NCI-H82 treated with DMSO at 0.1 percent for 48 hours (cell line): Measurements from ENCODE around the gene CA10.

Experiments
- DNase-seq: peaks from one replicate; lab custom pipeline; 2025; ENCODE audit not compliant: unreplicated experiment; lab: John Stamatoyannopoulos, UW

The CA10 gene

GRCh38 chr17:51733166-51733565 lies 425.3 kb downstream of the CA10 start:
- DNase-seq = no peak

DNA sequence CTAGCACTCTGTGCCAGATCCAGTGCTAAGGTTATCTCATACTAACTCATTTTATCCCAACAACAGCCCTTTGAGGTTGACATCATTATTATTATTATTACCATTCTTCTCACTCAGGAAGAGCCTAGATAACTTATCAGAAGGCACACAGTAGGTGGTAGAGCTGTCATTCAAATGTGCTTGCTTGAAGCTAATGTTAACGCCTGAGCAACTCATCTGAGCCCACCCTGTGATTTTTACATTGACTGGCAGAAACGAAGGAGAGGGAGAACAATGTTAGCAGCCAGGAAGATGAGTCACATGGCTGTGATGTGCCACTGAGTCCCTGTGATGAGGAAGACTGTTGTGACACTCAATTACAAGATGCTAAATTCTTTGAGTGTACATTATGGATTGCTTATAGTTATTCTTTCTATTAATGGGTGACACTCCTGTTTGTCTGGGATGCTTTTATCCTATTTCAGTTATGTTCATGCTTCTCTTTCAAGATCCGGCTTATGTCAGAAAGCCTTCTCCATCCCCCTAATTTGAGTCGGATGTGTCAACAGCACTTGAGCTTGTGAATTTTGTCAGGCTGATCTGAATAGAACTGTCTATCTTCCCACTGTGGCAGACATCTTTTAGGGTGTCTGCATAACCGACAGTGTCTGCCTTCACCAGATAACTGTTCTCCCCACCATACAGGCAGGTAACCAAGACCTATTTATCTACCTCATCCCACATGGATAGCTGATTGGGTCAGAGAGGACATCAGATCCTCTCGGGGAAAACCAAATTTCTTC lies 426.4 kb downstream of the CA10 start:
- DNase-seq = no peak

DNA sequence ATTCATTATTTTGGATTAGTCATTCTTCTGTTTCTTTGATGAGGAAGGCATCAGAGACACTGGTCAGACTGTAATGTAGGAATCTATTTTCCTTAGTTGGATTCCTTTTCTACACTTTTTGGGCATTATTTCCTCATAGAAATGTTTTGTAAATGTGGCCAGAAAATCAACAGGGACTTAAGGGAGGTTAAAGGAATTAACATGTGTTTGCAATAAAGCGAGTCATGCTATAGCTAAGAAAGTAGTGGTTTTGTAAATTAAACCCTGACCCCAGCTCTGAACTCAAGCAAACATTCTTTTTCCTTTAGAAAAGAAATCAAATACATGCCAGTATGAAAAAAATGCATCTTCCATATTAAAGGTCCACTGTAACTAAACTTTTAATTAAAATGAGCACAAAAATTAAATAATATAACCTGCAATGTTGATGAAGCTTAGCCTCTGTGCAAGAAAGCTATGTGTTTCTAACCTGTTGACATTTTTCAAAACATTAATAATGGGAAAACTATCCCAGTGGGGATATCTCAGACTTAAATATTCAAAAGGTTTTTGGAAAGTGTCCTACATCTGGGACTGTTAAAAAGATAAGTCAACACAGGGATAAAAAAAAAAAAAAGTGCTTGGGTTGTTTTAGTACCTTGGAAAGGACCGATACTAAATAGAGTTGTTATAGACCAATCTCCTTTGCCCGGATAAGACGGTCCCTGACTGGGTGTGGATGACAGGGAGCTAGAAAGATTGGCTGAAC lies 428.0 kb downstream of the CA10 start:
- no peak for DNase-seq

DNA sequence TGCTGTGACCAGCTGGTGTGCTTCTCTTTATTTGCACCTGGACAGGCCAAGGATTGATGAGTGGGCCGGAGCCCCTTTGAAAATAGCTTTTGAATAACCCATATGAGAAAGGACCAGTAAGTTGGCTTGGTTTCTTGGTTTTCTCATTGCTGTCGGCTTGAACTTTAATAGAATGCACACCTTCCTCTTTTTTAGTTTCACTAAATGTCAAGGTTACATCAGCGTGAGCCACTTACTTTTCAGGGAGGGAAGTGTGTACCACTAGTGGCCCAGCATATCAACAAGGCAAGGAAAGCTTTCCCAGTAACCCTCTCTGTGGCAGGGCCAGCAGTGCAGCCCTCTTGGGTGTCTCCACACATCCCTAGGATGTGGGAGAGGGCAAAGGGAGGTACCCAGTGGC lies 433.3 kb downstream of the CA10 start:
- no peak for DNase-seq

- no peak for DNase-seq
Observed at GRCh38 chr17:51724043-51724580, 434.4 kb downstream of the CA10 start.

- no peak for DNase-seq
Observed at GRCh38 chr17:51722994-51723393, 435.5 kb downstream of the CA10 start.

GRCh38 chr17:51721730-51722129 lies 436.8 kb downstream of the CA10 start:
- no peak for DNase-seq

GRCh38 chr17:51720439-51720838 lies 438.1 kb downstream of the CA10 start:
- DNase-seq = no peak

DNA sequence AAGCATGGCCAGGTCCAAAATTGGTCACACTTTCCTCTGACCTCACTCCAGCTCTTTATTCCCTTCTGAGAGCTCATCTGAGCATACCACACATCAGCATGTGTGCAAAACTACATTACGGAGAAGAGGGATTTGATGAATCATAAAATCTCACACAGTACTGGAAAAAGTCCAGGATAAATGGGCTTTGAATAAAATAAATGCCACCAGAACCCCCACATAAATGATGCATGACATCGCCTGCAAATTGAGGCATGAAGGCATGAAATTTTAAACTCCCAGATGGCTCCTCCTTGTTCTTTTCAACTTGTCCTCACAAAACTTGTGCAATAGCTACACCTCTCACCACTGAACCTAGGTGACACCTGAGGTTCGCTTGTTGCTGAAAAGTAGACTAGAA lies 439.5 kb downstream of the CA10 start:
- no peak for DNase-seq

- DNase-seq = no peak
Observed at GRCh38 chr17:51711581-51711980, 446.9 kb downstream of the CA10 start.

GRCh38 chr17:51710634-51710979 lies 447.9 kb downstream of the CA10 start:
- DNase-seq = no peak

GRCh38 chr17:51709694-51710633 lies 448.6 kb downstream of the CA10 start:
- DNase-seq = no peak

GRCh38 chr17:51707216-51707615 lies 451.3 kb downstream of the CA10 start:
- DNase-seq = no peak

DNA sequence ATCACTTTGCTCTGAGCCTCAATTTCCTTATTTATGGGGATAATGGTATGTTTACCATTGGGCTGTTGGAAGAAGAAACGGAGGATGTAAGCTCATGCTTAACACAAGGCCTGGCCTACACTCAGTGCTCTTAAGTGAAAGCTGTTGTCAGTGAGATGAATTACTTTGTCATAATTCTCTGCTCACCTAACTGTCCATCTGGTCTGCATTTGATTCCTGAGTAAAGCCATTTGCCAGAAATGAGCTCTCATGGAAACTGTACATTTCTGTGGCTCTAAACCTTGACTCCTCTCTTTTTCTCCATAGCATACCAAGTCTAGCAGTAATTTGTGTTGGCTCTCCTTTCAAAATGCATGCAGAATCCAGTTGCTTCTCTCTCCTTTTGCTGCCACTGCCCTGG lies 452.4 kb downstream of the CA10 start:
- DNase-seq = no peak

GRCh38 chr17:51703361-51704341 lies 454.9 kb downstream of the CA10 start:
- DNase-seq = no peak

DNA sequence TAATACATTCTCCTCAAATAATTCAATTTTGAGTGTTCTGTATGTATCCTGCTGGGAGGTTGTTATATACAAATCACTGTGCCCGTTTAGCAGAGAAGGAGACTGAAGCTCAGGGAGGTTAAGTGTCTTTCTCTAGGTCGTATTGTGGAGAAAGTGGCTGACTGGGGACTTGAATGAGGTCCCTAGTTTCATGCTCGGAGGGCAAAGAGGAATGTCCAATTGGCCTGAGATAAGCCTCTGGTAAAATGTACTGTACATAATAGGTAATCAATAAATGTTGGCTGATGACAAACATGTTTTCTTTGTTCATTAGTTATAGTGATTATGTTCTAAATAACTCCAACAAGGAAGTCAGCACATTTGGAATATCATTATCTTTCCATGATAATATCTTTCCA lies 455.6 kb downstream of the CA10 start:
- DNase-seq = no peak

DNA sequence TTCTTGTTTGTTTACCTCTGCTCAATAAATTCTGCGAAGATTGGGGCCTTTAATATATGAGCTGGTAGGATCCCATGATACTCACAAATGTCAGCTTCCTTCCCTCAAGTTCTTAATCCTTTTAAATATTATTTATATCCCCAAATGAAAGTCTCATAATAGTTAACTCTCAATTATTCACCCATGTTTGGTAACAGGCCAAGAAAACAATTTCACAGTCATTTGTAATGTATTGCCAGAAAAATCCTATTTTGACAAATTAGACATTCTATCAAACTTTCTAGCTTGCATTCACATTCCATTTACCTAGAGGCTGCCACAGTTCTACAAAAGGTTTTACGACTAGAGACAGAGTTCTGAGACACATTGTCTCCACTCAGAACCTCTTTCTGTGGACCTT lies 457.0 kb downstream of the CA10 start:
- no peak for DNase-seq

- no peak for DNase-seq
Observed at GRCh38 chr17:51700011-51700760, 458.3 kb downstream of the CA10 start.

DNA sequence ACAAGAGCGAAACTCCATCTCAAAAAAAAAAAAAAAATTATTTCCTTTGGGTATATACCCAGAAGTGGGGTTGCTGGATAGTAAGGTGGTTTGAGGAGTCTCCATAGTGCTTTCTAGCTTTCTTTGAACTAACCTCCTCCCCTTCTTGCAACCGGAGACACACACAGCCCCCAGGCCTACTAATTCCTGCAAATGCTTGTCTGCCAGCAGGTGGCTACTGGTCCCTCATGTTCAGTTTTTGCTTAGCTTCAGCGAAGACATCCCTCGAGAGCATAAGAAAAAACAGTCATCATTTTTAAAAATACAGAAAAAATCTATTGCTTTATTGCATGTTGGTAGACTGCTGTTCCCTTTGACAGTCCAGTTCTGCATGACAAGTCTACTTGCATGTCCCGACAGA lies 459.2 kb downstream of the CA10 start:
- no peak for DNase-seq
